Right lobe of liver (tissue), 6 donors: ENCODE results near the gene DYSF. TPM values are rescaled to one million over a fixed set of nuclear protein-coding genes. Genes with fewer than 3 reads are reported as not detected.

Experiments used
- ATAC-seq, 4 donors: fragments of 200-7000 bp; cut with Tn5 transposase; one replicate each; pipeline ENCODE4 v1.9.1; 2020; ENCODE audit warnings: mild to moderate bottlenecking in 4 of 4, moderate library complexity in 4 of 4
- DNase-seq, 3 donors: peaks; one replicate each; pipeline ENCODE4 v3.0.0-alpha.2; 2020
- H3K27ac ChIP-seq, 3 donors: fragments of 200-600 bp; one replicate each; pipeline ENCODE4 v1.8.0; 2022
- H3K27me3 ChIP-seq, 2 donors: fragments of 200-600 bp; one replicate each; pipeline ENCODE4 v1.8.0; 2022
- H3K36me3 ChIP-seq, 4 donors: fragments of 200-600 bp; sonication (generic) in 1 of 4; one replicate each; pipeline versions ENCODE4 v1.5.1 to v1.8.0; 2017 to 2022; ENCODE audit warnings: control low read depth in 1 of 4
- H3K4me1 ChIP-seq, 4 donors: fragments of 200-600 bp; sonication (generic) in 1 of 4; one replicate each; pipeline versions ENCODE4 v1.5.1 to v1.8.0; 2017 to 2022; ENCODE audit warnings: control low read depth in 1 of 4
- H3K4me3 ChIP-seq, 3 donors: fragments of 200-600 bp; one replicate each; pipeline ENCODE4 v1.8.0; 2022
- H3K9me3 ChIP-seq, 4 donors: fragments of 200-600 bp; sonication (generic) in 1 of 4; one replicate each; pipeline versions ENCODE4 v1.5.1 to v1.8.0; 2017 to 2022; ENCODE audit warnings: control low read depth in 1 of 4
- POLR2A ChIP-seq: fragments of 450-650 bp; IDR thresholded peaks from one replicate; pipeline ENCODE4 v1.6.1; 2017; ENCODE audit warnings: antibody characterized with exemption, mild to moderate bottlenecking
- WGBS: methylation state at CpG from one replicate; pipeline ENCODE4 v1.1.6; 2018; ENCODE audit warnings: low coverage, low lambda C conversion rate; ENCODE audit not compliant: insufficient coverage; ENCODE audit errors: missing lambda C conversion rate; 5-methylcytosine and 5-hydroxymethylcytosine counted together
- intact Hi-C, 2 donors: fragments of 100-400 bp; cut with DNase I; formaldehyde crosslinking; loops; one replicate each; pipeline versions ENCODE4 v1.11.2 to v1.14.1; 2022
- total RNA-seq, 6 experiments: library from RNA; depleted of rRNA in 2 of 6; stranded (reverse); fragments of >200 nt in 2 of 6; fragmentation: NEBNext Ultra II Directional in 3 of 6; extraction: Animal tissue kit (Norgen Biotek cat#: 25700) in 3 of 6; gene quantifications; one replicate each; pipeline versions ENCODE4 v1.1.0 to v1.2.4, GENCODE V29; 2016 to 2023
- TF ChIP-seq, protein P1 (sequence below), 4 donors: fragments of 200-600 bp in 3 of 4; fragments of 450-650 bp in 1 of 4; IDR thresholded peaks; one replicate each; pipeline versions ENCODE4 v1.5.1 to v1.8.0; 2016 to 2022; ENCODE audit warnings: antibody characterized with exemption in 4 of 4, mild to moderate bottlenecking in 2 of 4
- donor health status: DM: no; HTN: yes; CAD: no.
- donor health status: DM: no; HTN: no; CAD: no.
- donor health status: DM: no; HTN: no; CAD: no.
- donor health status: DM: no; HTN: yes; CAD: no.
- donor health status: DM: no; HTN: yes; CAD: no.

The DYSF gene
- total RNA-seq, 6 experiments from 2014 or later, result 21.8 to 55.0 (median 32.9) TPM

DNA sequence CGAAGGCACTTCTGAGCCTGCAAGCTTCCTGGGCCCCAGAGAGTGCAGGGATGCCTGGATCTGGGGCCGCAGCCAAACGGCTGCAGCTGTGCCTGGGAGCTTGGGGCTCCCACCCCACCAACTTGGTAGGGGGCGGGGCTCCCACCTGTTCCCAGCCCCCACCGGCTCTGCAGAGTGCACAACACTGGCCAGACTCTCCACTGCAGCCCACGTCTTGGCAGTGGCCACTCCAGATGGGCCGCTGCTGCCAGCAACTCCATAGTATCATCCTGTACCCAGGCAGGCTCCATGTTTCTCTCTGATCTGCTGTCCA lies 9.9 kb downstream of the DYSF start:
- ATAC-seq, result no peak
- WGBS, result no CpG with 5 or more reads among the region's 7 CpGs
- H3K4me3 ChIP-seq, result no peak overlapping the region
- no peak for TF ChIP-seq POLR2A
- TF ChIP-seq, protein P1, sequence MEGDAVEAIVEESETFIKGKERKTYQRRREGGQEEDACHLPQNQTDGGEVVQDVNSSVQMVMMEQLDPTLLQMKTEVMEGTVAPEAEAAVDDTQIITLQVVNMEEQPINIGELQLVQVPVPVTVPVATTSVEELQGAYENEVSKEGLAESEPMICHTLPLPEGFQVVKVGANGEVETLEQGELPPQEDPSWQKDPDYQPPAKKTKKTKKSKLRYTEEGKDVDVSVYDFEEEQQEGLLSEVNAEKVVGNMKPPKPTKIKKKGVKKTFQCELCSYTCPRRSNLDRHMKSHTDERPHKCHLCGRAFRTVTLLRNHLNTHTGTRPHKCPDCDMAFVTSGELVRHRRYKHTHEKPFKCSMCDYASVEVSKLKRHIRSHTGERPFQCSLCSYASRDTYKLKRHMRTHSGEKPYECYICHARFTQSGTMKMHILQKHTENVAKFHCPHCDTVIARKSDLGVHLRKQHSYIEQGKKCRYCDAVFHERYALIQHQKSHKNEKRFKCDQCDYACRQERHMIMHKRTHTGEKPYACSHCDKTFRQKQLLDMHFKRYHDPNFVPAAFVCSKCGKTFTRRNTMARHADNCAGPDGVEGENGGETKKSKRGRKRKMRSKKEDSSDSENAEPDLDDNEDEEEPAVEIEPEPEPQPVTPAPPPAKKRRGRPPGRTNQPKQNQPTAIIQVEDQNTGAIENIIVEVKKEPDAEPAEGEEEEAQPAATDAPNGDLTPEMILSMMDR (IDR thresholded peaks at IDR 0.05), result no peak
- intact Hi-C loops, result no loop called here
- DNase-seq, result no peak
- H3K36me3 ChIP-seq, result no peaks in the 10 kb centered on the region
- no peaks in the 10 kb centered on the region for H3K9me3 ChIP-seq
- H3K4me1 ChIP-seq, result peaks cover 0 to 36% (median 13%) of the 10 kb centered on the region in 4 donors
- H3K27ac ChIP-seq, result no peak overlapping the region
- no peaks in the 10 kb centered on the region for H3K27me3 ChIP-seq

DNA sequence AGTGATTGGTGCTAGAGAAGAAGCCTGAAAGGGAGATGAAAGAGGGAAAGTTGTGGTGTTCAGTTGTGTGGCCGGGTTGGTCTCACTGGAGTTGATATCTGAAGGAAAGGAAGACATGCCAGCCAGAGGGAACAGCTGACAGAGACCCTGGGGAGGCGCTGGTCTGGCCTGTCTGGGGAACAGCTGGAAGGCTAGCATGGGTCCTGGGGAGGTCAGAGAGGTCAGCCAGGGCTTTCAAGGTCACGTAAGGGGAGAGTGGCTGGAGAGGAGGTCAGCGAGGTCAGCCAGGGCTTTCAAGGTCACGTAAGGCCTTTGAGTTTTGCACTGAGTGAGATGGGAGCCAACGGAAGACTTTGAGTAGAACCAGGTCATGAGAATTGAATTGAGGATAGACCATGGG lies 11.0 kb downstream of the DYSF start:
- no peaks in the 10 kb centered on the region for H3K36me3 ChIP-seq
- no peak overlapping the region for H3K4me3 ChIP-seq
- no peak for ATAC-seq
- DNase-seq, result peak in 1 of 3 donors; percentile 44
- 81% methylated on average over 5 of the region's 6 CpGs for WGBS
- H3K27ac ChIP-seq, result no peak overlapping the region
- intact Hi-C loops, result no loop called here
- TF ChIP-seq, protein P1 (IDR thresholded peaks at IDR 0.05), result no peak
- no peak for TF ChIP-seq POLR2A
- H3K9me3 ChIP-seq, result no peaks in the 10 kb centered on the region
- H3K4me1 ChIP-seq, result peaks cover 0 to 25% (median 10%) of the 10 kb centered on the region in 4 donors
- no peaks in the 10 kb centered on the region for H3K27me3 ChIP-seq

DNA sequence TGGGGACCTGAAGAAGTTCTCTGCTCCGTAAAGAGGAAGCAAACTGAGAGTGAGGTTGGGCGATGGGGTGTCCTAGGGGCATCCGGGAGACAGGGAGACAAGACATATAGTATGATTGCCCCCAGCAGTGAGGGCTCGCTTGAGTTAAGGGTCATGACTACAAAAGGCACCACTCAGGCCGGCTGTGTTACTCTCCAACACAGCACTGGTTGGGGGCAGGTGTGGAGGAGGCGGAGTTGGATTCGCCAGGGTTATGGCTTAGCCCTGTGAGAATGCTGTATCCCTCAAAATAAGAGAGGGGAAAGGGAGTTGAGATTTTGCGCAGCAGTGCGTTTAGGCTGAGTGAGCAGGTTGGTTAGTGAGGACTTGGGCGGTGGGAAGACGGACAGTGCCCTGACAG lies 12.0 kb downstream of the DYSF start:
- no peak for ATAC-seq
- no peaks in the 10 kb centered on the region for H3K27me3 ChIP-seq
- no peak overlapping the region for H3K4me3 ChIP-seq
- peaks cover 0 to 17% (median 8%) of the 10 kb centered on the region in 4 donors for H3K4me1 ChIP-seq
- intact Hi-C loops, result no loop called here
- no peak for TF ChIP-seq POLR2A
- TF ChIP-seq, protein P1 (IDR thresholded peaks at IDR 0.05), result no peak
- 75% methylated on average over 11 of the region's 11 CpGs for WGBS
- H3K36me3 ChIP-seq, result no peaks in the 10 kb centered on the region
- no peak overlapping the region for H3K27ac ChIP-seq
- no peaks in the 10 kb centered on the region for H3K9me3 ChIP-seq
- DNase-seq, result peak in 1 of 3 donors; percentile 38

DNA sequence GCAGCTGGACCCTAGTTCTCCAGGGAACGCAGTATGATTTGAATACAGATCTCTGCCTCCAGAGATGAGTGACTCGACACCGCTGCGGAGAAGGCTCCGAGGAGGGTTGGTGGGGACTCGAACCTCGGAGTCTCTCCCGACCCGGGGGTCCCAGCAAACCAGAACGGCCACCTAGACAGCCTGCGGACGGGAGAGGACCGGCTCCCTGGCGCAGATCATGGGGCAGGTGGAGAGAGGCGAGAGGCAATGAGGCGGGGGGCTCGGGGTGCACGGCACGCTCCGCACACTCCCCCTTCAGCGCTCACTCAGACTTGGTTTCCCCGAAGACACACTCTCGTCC lies 12.6 kb downstream of the DYSF start:
- no peaks in the 10 kb centered on the region for H3K9me3 ChIP-seq
- no peaks in the 10 kb centered on the region for H3K27me3 ChIP-seq
- WGBS, result no CpG with 5 or more reads among the region's 23 CpGs
- intact Hi-C loops, result no loop called here
- H3K4me3 ChIP-seq, result peak overlapping the region; percentile 56 to 87 (median 60)
- peaks cover 0 to 13% (median 5%) of the 10 kb centered on the region in 4 donors for H3K4me1 ChIP-seq
- no peaks in the 10 kb centered on the region for H3K36me3 ChIP-seq
- peak in 1 of 3 donors; percentile 46 for DNase-seq
- ATAC-seq, result no peak
- TF ChIP-seq, protein P1 (IDR thresholded peaks at IDR 0.05), result no peak
- no peak for TF ChIP-seq POLR2A
- H3K27ac ChIP-seq, result peak overlapping the region in 2 of 3 donors; percentile 52 to 81
